BJ (cell line): ENCODE data around the gene IFI44L. TPM values are rescaled to one million over a fixed set of nuclear protein-coding genes. Genes with fewer than 3 reads are reported as not detected.

ENCODE experiments used
- CTCF ChIA-PET: fragments of 350-600 bp; formaldehyde crosslinking; extraction: SDS; loops from one replicate; lab custom pipeline; 2021; ENCODE audit warnings: antibody characterized with exemption, inconsistent platforms; lab: Yijun Ruan, JAX
- POLR2A ChIA-PET: fragments of 300-600 bp; sonication (Branson Sonifier 250); formaldehyde crosslinking; extraction: SDS; loops from one replicate; lab custom pipeline; 2021; ENCODE audit warnings: antibody characterized with exemption; lab: Charles Lee
- DNase-seq: peaks from one replicate; pipeline ENCODE4 v3.0.0-alpha.2; 2011; ENCODE audit warnings: low read depth
- H3K27me3 ChIP-seq: 2 replicates; pipeline ENCODE4 v1.6.0; 2011; ENCODE audit warnings: low read length; ENCODE audit not compliant: control insufficient read depth, insufficient read depth
- H3K36me3 ChIP-seq: 2 replicates; pipeline ENCODE4 v1.5.1; 2011; ENCODE audit warnings: low read length; ENCODE audit not compliant: control insufficient read depth, insufficient read depth
- H3K4me3 ChIP-seq: 2 replicates; pipeline ENCODE4 v1.5.1; 2011; ENCODE audit warnings: low read depth, mild to moderate bottlenecking, control low read depth, low read length
- polyA plus RNA-seq: library from polyadenylated mRNA; depleted of rRNA; stranded (reverse); fragments of >200 nt; gene quantifications from 2 replicates; pipeline ENCODE4 v1.2.3, GENCODE V29; 2011
- TF ChIP-seq, protein P1 (sequence below): IDR thresholded peaks from 2 replicates; pipeline ENCODE4 v1.5.1; 2011; ENCODE audit warnings: low read depth, mild to moderate bottlenecking, control low read depth, inconsistent platforms, low read length, moderate library complexity; ENCODE audit not compliant: insufficient read depth

The IFI44L gene
- polyA plus RNA-seq, 1 experiment: 0.28 TPM

DNA sequence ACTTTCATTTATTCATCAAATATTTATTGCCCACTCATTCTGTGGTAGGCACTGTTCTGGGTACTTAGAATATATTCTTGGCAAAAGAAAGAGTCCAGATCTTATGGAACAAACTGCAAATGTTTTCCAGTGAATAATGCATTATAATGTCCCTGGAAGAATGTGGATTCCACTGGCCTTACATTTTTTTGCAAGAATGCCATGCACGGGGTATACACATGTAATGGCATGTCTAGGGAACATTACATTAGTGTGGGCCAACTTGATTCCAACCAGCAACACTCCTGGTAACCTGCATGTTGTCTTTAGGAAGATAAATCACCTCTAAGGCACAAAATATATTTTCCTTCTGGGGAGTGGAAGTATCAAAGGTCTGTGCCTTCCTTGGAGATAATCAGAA, 33.0 kb upstream of the IFI44L start:
- H3K27me3 ChIP-seq: no peaks in the 10 kb centered on the region
- DNase-seq: no peak
- TF ChIP-seq, protein P1, sequence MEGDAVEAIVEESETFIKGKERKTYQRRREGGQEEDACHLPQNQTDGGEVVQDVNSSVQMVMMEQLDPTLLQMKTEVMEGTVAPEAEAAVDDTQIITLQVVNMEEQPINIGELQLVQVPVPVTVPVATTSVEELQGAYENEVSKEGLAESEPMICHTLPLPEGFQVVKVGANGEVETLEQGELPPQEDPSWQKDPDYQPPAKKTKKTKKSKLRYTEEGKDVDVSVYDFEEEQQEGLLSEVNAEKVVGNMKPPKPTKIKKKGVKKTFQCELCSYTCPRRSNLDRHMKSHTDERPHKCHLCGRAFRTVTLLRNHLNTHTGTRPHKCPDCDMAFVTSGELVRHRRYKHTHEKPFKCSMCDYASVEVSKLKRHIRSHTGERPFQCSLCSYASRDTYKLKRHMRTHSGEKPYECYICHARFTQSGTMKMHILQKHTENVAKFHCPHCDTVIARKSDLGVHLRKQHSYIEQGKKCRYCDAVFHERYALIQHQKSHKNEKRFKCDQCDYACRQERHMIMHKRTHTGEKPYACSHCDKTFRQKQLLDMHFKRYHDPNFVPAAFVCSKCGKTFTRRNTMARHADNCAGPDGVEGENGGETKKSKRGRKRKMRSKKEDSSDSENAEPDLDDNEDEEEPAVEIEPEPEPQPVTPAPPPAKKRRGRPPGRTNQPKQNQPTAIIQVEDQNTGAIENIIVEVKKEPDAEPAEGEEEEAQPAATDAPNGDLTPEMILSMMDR: no peak
- no peaks in the 10 kb centered on the region for H3K36me3 ChIP-seq
- no peak overlapping the region for H3K4me3 ChIP-seq
- POLR2A ChIA-PET: no interaction called here
- CTCF ChIA-PET: no interaction called here

DNA sequence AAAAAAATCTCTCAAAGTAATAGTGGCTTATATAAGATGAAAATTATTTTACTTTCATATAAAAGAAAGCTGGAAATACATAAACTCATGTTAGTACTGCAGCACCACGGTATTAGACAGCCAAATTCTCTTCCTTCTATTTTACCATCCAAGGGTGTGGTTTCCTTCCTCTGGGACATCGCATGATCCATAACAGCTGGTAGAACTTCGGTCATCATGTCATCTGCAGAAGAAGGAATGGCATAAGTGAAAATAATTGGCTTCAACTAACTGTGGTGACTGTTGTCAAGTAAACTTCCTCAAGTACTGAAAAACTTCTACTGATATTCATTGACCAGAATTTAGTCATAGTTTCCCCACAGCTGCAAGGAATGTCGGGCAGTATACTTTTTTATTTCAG, 28.3 kb upstream of the IFI44L start:
- TF ChIP-seq, protein P1: no peak
- Histone ChIP-seq H3K4me3 (no peak overlapping the region), H3K27me3 (no peaks in the 10 kb centered on the region), H3K36me3 (no peaks in the 10 kb centered on the region)
- POLR2A ChIA-PET: no interaction called here
- DNase-seq: no peak
- CTCF ChIA-PET: interaction anchor here (0.8 to 2.0 kb wide), 4 partner anchors 12 to 461 kb away, joined by 3 to 7 read pairs (median 4); no protein-coding TSS in a partner anchor

DNA sequence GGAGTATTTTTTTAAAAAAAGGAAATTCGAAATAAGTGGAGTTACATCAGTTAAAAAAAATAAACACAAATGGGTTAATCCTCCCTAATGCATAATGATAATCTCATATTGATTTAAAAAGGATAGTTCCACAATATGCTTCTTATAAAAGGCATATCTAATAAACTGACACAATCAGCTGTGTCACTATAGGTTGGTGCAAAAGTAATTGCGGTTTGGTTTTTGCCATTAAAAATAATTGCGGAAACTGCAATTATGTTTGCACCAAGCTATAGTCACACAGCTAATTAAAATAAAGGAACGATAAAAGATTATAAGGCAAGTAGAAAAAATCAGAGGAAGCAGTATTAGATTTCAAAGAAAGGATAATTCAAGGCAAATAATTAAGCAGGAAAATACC, 21.0 kb upstream of the IFI44L start:
- DNase-seq: no peak
- TF ChIP-seq, protein P1: no peak
- Histone ChIP-seq H3K4me3 (no peak overlapping the region), H3K27me3 (no peaks in the 10 kb centered on the region), H3K36me3 (no peaks in the 10 kb centered on the region)
- ChIA-PET CTCF (interaction anchor here (1.3 to 5.5 kb wide), 2 partner anchors 18 to 468 kb away, joined by 5 to 26 read pairs; no protein-coding TSS in a partner anchor), POLR2A (no interaction called here)

DNA sequence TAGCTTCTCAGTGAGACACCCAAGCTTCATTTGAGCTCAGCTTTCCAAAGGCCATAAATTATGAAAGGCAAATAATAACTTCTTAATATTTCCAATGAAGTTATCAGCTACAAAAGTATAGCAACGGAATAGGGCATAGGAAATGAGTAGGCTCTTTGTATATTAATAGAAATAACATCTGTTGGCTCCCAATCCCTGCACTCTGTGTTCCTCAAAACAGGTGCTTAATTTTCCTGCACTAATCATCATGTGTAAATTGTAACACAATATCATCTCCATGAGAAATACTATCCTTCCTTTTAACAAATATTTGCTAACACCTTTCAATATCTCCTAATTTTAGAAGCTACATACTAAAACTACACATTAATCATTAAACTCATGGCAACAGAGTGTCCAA, 19.2 kb upstream of the IFI44L start:
- no peak for DNase-seq
- CTCF ChIA-PET: interaction anchor here (1.5 to 5.5 kb wide), 2 partner anchors 455 to 470 kb away, joined by 8 to 26 read pairs; no protein-coding TSS in a partner anchor
- POLR2A ChIA-PET: no interaction called here
- Histone ChIP-seq H3K4me3 (no peak overlapping the region), H3K36me3 (no peaks in the 10 kb centered on the region), H3K27me3 (no peaks in the 10 kb centered on the region)
- TF ChIP-seq, protein P1: no peak

DNA sequence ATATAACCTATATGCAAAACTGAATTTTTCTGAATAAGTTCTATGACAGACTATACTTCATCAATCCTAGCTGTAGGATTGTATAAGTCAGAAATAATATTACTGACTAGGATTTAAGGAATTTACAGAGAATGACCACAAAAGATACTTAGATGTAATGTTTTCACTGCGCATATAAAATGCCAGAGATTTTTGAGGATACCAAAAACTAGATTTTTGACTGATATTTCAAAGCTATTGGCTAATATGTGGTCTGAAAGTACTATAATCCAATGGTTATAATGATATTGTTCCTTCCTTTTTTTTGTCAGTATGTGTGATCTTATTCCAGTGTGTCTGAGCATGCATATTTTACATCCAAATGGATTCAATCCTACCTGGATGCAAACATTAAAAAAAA, 17.0 kb upstream of the IFI44L start:
- ChIA-PET CTCF (interaction anchor here (0.7 to 5.5 kb wide), 5 partner anchors 11 to 472 kb away, joined by 3 to 26 read pairs (median 3); partner anchors contain the start of gene PTGFR), POLR2A (no interaction called here)
- H3K4me3 ChIP-seq: no peak overlapping the region
- H3K36me3 ChIP-seq: no peaks in the 10 kb centered on the region
- TF ChIP-seq, protein P1: no peak
- no peaks in the 10 kb centered on the region for H3K27me3 ChIP-seq
- no peak for DNase-seq
